ENCODE data around the gene ADAM8. TPM values are rescaled to one million over a fixed set of nuclear protein-coding genes. Genes with fewer than 3 reads are reported as not detected.

Gene ADAM8
- total RNA-seq, 1 donor from 2014 or later = 1.5 TPM

DNA sequence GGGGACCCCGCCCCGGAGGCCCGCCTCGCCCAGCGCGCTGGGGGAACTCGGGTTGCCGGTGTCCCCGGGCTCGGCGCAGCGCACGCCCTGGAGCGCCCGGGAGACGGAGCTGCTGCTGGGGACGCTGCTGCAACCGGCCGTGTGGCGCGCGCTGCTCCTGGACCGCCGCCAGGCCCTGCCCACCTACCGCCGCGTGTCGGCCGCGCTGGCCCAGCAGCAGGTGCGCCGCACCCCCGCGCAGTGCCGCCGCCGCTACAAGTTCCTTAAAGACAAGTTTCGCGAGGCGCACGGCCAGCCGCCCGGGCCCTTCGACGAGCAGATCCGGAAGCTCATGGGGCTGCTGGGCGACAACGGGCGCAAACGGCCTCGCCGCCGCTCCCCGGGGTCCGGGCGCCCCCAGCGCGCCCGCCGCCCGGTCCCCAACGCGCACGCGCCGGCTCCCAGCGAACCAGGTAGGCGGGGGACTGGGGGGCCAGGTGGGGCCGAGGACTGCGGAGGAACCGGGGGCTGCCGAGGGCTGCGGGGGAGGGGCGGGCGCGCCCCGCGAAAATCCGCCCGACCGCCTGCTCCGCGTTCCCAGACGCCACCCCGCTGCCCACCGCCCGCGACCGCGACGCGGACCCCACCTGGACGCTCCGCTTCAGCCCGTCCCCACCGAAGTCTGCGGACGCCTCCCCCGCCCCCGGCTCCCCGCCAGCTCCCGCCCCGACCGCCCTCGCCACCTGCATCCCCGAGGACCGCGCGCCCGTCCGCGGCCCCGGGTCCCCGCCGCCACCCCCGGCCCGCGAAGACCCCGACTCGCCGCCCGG is 46.1 kb downstream of the ADAM8 start:
- TF ChIP-seq, protein P1, sequence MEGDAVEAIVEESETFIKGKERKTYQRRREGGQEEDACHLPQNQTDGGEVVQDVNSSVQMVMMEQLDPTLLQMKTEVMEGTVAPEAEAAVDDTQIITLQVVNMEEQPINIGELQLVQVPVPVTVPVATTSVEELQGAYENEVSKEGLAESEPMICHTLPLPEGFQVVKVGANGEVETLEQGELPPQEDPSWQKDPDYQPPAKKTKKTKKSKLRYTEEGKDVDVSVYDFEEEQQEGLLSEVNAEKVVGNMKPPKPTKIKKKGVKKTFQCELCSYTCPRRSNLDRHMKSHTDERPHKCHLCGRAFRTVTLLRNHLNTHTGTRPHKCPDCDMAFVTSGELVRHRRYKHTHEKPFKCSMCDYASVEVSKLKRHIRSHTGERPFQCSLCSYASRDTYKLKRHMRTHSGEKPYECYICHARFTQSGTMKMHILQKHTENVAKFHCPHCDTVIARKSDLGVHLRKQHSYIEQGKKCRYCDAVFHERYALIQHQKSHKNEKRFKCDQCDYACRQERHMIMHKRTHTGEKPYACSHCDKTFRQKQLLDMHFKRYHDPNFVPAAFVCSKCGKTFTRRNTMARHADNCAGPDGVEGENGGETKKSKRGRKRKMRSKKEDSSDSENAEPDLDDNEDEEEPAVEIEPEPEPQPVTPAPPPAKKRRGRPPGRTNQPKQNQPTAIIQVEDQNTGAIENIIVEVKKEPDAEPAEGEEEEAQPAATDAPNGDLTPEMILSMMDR (IDR thresholded peaks at IDR 0.05; ENCODE audit: unreplicated experiment) = no peak
- peaks cover 4% of the 10 kb centered on the region for H3K36me3 Mint-ChIP-seq (ENCODE audit: low read depth, unreplicated experiment)
- H3K27me3 Mint-ChIP-seq (ENCODE audit: unreplicated experiment) = peaks cover 34% of the 10 kb centered on the region
- H3K4me1 Mint-ChIP-seq (ENCODE audit: unreplicated experiment) = peaks cover 5% of the 10 kb centered on the region
- DNase-seq (ENCODE audit: low spot score) = no peak
- no peak overlapping the region for H3K4me3 Mint-ChIP-seq (ENCODE audit: unreplicated experiment)
- H3K9me3 Mint-ChIP-seq (ENCODE audit: unreplicated experiment) = no peaks in the 10 kb centered on the region
- H3K27ac Mint-ChIP-seq (ENCODE audit: unreplicated experiment) = no peak overlapping the region

DNA sequence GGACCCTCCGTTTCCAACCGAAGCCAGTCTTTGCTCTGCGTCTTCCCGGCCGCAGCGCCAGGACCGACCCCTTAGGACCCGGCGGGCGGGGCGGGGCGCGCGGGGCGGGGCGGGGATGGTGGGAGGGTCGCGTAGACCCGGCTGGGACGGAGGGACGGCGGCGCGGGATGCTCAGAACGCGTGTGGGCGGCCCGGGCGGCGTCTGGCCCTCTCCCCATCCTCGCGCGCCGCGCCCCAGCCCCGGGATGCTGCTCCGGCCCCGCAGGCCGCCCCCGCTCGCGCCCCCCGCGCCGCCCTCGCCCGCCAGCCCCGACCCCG is 46.7 kb downstream of the ADAM8 start, which contains the start of gene UTF1:
Gene UTF1, plus strand, starts transcription at position 174 of the 318 bp plus-strand sequence. Its CDS starts 72 bp downstream, at position 246.
- TF ChIP-seq, protein P1 (IDR thresholded peaks at IDR 0.05; ENCODE audit: unreplicated experiment) = no peak
- Mint-ChIP-seq H3K27ac (ENCODE audit: unreplicated experiment) (no peak within 1 kb of the TSS), H3K27me3 (ENCODE audit: unreplicated experiment) (peaks cover 34% of the 10 kb centered on the region), H3K9me3 (ENCODE audit: unreplicated experiment) (no peaks in the 10 kb centered on the region), H3K4me3 (ENCODE audit: unreplicated experiment) (no peak within 1 kb of the TSS), H3K4me1 (ENCODE audit: unreplicated experiment) (peaks cover 5% of the 10 kb centered on the region), H3K36me3 (ENCODE audit: low read depth, unreplicated experiment) (peaks cover 4% of the 10 kb centered on the region)
- DNase-seq (ENCODE audit: low spot score) = no peak

DNA sequence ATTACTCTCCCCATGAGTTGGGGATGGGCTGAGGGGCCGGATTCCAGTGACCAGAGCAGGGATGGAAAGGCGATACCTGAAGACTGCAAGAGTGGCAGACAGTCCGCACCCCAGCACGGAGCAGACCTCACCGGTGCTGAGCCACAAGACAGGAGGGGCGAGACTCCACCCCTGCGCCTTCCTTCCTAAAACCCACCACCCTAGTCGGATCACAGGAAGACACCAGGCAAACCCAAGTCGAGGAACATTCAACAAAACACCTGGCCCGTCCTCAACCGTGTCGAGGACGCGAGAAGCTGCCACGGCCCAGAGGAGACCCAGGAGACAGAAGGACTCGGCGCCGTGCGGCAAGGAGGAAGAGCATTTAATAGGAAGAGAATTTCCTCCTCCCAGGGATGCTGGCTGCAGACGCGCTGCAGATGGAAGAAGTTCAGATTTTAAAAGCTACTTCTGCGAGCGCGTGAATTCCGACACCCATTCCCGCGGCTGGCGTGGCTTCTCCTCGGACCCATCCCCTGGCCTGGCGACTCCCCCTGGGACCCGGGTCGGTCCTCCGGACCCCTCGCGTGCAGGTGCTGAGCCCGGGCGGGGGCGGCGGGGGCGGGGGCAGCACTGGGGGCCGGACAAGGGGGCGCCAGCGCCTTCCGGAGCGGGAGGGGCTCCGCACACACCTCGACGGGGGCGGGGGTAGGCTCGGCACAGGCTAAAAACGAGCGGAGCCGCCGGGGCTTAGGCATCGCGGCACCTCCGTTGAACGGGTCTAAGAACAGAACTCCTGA is 47.2 kb downstream of the ADAM8 start:
- peaks cover 5% of the 10 kb centered on the region for H3K4me1 Mint-ChIP-seq (ENCODE audit: unreplicated experiment)
- H3K4me3 Mint-ChIP-seq (ENCODE audit: unreplicated experiment) = no peak overlapping the region
- no peaks in the 10 kb centered on the region for H3K9me3 Mint-ChIP-seq (ENCODE audit: unreplicated experiment)
- TF ChIP-seq, protein P1 (IDR thresholded peaks at IDR 0.05; ENCODE audit: unreplicated experiment) = no peak
- H3K27ac Mint-ChIP-seq (ENCODE audit: unreplicated experiment) = no peak overlapping the region
- peaks cover 4% of the 10 kb centered on the region for H3K36me3 Mint-ChIP-seq (ENCODE audit: low read depth, unreplicated experiment)
- H3K27me3 Mint-ChIP-seq (ENCODE audit: unreplicated experiment) = peaks cover 35% of the 10 kb centered on the region
- DNase-seq (ENCODE audit: low spot score) = no peak

DNA sequence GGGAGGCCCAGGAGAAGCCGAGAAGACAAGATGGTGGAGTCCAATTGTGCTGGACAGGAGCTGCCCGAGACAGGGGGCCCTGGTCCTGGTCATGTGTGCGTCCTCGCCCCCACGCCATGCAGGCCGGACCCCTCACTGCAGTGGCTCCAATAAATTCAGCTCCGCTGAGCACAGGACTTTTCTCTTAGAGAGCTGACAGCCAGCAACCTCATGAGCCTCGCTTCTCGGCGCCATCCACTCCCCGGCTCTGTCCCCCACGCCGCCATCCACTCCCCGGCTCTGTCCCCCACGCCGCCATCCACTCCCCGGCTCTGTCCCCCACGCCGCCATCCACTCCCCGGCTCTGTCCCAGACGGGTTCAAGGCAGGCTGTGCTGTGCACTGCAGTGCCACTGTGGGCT is 49.4 kb downstream of the ADAM8 start:
- TF ChIP-seq, protein P1 (IDR thresholded peaks at IDR 0.05; ENCODE audit: unreplicated experiment) = no peak
- H3K27ac Mint-ChIP-seq (ENCODE audit: unreplicated experiment) = no peak overlapping the region
- no peak for DNase-seq (ENCODE audit: low spot score)
- H3K36me3 Mint-ChIP-seq (ENCODE audit: low read depth, unreplicated experiment) = peaks cover 4% of the 10 kb centered on the region
- H3K4me3 Mint-ChIP-seq (ENCODE audit: unreplicated experiment) = no peak overlapping the region
- H3K4me1 Mint-ChIP-seq (ENCODE audit: unreplicated experiment) = peaks cover 5% of the 10 kb centered on the region
- H3K9me3 Mint-ChIP-seq (ENCODE audit: unreplicated experiment) = no peaks in the 10 kb centered on the region
- H3K27me3 Mint-ChIP-seq (ENCODE audit: unreplicated experiment) = peaks cover 30% of the 10 kb centered on the region

Data from endothelial cell (in vitro differentiated cells).